Brain microvascular endothelial cell (primary cell): Measurements from ENCODE around the gene TP53I11.
A peak's percentile ranks its signal among the peaks of the same experiment; 100 is the strongest.

Experiments used
- DNase-seq: peaks from one replicate; pipeline ENCODE4 v3.0.0-alpha.2; 2020
- H3K27ac ChIP-seq: fragments of 250-450 bp; sonication (Bioruptor Pico); 2 replicates; pipeline ENCODE4 v1.5.1; 2020; ENCODE audit warnings: mild to moderate bottlenecking, moderate library complexity
- H3K27me3 ChIP-seq: fragments of 250-450 bp; sonication (Bioruptor Pico); replicated peaks from 2 replicates; pipeline ENCODE4 v1.5.1; 2020; ENCODE audit warnings: mild to moderate bottlenecking
- H3K36me3 ChIP-seq: fragments of 250-450 bp; sonication (Bioruptor Pico); replicated peaks from 2 replicates; pipeline ENCODE4 v1.5.1; 2020; ENCODE audit warnings: mild to moderate bottlenecking
- H3K4me3 ChIP-seq: 2 replicates; pipeline ENCODE4 v1.5.1; 2011; ENCODE audit warnings: low read depth, mild to moderate bottlenecking, control low read depth, low read length, moderate library complexity
- in situ Hi-C: cut with HindIII; loops from 2 replicates; pipeline ENCODE4 v1.10.0; 2017; ENCODE audit warnings: low sequenced_read_pairs, low pct_ligation_motif_present
- TF ChIP-seq, protein P1 (sequence below): IDR thresholded peaks from 2 replicates; pipeline ENCODE4 v1.5.1; 2011; ENCODE audit warnings: low read depth, mild to moderate bottlenecking, moderate library complexity, low read length, control low read depth, inconsistent platforms; ENCODE audit errors: missing control alignments

TP53I11 gene

DNA sequence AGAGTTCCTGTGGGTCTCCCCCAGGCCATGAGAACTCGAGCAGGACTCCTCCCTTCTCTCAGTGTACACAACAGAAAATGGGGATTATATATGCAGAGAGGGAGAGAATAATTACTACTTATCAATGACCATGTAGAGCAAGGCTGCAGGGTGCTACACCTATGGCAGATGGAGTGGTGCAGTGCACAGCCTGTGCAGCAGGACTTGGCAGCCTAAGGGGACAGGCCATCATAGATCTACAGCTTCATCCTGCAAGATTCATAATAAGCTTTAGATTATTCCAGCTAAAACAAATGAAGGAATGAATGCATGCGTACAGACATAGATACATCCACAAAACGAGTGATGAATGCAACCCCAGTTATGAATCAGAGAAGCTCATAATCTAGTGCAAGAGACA is 8.4 kb upstream of the TP53I11 start:
- Histone ChIP-seq H3K4me3 (no peak overlapping the region), H3K27me3 (no peaks in the 10 kb centered on the region), H3K27ac (no peak overlapping the region), H3K36me3 (no peaks in the 10 kb centered on the region)
- in situ Hi-C loops: no loop called here
- TF ChIP-seq, protein P1, sequence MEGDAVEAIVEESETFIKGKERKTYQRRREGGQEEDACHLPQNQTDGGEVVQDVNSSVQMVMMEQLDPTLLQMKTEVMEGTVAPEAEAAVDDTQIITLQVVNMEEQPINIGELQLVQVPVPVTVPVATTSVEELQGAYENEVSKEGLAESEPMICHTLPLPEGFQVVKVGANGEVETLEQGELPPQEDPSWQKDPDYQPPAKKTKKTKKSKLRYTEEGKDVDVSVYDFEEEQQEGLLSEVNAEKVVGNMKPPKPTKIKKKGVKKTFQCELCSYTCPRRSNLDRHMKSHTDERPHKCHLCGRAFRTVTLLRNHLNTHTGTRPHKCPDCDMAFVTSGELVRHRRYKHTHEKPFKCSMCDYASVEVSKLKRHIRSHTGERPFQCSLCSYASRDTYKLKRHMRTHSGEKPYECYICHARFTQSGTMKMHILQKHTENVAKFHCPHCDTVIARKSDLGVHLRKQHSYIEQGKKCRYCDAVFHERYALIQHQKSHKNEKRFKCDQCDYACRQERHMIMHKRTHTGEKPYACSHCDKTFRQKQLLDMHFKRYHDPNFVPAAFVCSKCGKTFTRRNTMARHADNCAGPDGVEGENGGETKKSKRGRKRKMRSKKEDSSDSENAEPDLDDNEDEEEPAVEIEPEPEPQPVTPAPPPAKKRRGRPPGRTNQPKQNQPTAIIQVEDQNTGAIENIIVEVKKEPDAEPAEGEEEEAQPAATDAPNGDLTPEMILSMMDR: no peak
- no peak for DNase-seq

GRCh38 chr11:44957776-44958564 is 7.3 kb upstream of the TP53I11 start:
- H3K27me3 ChIP-seq: no peaks in the 10 kb centered on the region

DNA sequence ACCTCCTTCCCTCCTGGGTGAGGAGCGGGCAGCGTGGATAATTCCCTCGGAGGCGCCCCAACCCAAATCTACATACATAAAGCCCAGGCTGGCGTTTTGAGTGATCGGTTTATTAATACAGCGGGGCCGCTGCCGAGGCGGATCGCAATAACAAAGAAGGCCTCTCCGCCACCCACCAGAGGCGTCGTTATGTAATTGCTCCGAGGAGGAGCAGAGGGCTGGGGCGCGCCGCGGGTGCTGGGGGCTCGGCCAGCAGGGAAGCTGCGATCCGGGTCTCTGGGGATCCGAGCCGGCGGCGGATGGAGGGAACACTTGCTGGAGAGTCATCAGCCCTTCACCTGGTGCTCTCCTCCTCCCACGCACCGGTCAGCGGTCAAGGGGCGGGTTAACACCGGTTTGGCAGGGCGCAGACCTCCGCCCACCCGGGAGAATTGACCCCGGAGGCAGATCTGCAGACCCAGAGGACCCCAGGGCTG is 6.4 kb upstream of the TP53I11 start:
- Histone ChIP-seq H3K36me3 (no peaks in the 10 kb centered on the region), H3K27ac (no peak overlapping the region), H3K4me3 (no peak overlapping the region), H3K27me3 (no peaks in the 10 kb centered on the region)
- in situ Hi-C loops: no loop called here
- TF ChIP-seq, protein P1: no peak
- no peak for DNase-seq

More at GRCh38 chr11:44957776-44958564, 7.3 kb upstream of the TP53I11 start:
- TF ChIP-seq, protein P1: no peak
- in situ Hi-C loops: no loop called here
- Histone ChIP-seq H3K36me3 (no peaks in the 10 kb centered on the region), H3K4me3 (no peak overlapping the region), H3K27ac (no peak overlapping the region)
- no peak for DNase-seq

DNA sequence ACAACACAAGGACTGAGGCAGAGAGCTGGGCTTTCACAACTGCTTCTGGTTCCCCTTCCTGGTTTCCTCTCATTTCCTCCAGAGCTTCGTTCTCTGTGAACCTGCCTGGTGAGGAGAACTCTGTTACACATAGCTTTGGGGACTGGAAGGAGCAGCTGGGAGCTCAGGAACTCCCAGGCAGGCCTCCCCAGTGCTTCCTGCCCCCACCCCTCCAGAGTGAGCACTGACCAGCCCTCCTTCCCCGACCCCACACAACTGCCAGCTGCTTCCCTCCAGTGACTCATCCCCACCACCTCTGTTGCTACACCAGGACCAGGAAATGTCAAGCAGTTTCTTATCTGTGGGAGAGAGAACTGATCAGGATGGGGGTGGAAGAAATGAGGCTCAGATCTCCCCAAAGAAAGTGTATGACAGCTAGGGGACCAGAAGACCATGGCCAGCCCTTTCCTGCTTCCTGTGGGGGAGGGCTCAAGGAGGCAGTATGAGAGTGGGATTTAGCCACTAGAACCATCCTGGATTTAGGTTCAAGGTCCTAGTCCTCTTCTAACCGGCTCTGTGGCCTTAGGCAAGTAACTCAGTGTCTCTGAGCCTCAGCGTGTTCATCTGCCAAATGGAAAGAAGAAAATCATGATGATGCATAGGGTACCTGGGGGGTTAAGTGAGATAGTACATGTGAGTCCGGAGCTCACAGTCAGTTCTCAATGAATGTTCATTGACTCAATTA is 4.5 kb upstream of the TP53I11 start:
- Histone ChIP-seq H3K4me3 (no peak overlapping the region), H3K27ac (no peak overlapping the region), H3K36me3 (no peaks in the 10 kb centered on the region), H3K27me3 (no peaks in the 10 kb centered on the region)
- in situ Hi-C loops: no loop called here
- peak; percentile 67 for DNase-seq
- TF ChIP-seq, protein P1: no peak

DNA sequence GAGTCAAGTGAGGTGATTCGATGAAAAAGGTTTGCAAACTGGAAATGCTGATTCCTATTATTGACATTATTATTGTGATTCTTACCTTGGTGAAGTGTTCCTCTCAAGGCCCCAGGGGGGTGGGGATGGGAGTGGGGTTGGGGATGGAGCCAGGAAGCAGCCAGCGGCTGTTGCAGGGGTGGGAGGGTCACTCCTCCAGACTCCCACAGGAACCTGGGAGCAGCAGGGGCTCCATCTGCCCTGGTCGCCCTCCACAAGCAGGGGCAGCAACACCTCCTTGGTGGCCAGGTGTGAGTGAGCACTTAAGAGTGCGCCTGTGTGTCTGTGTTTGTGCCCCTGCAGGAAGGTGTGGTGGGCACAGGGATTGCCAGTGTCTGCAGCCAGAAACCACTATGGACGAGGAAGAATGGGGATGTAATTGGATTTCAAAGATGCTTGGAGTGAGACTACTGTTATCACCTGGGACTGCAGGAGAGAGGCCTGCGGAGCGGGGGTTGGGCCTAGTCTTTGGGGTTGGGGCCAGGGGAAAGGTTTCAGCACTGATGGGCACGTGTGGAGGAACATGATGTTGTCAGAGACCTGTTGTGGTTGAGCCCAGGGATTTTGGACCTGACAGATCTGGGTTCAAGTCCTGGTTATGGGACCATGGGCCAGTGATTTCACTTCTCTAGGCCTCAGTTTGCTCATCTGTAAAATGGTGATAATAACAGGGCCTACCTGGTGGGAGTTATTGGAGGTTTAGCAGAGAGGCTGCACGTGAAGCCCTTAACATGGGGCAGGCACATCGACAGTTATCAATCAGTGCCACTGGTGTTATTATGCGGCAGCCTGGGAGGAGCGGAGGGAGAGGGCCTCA is 3.6 kb upstream of the TP53I11 start:
- H3K27ac ChIP-seq: no peak overlapping the region

More for the DNA sequence above, 3.6 kb upstream of the TP53I11 start:
- in situ Hi-C loops: no loop called here
- Histone ChIP-seq H3K27me3 (no peaks in the 10 kb centered on the region), H3K4me3 (no peak overlapping the region), H3K36me3 (no peaks in the 10 kb centered on the region)
- TF ChIP-seq, protein P1: no peak
- no peak for DNase-seq
